Stimulated activated CD4-positive, alpha-beta T cell treated with anti-CD3 and anti-CD28 coated beads, Interleukin-2, amount 100 ng/mL, for 24 hours (primary cell): Measurements from ENCODE around the gene ERRFI1.
A peak's percentile ranks its signal among the peaks of the same experiment; 100 is the strongest.
"Not testable (repeated sequence)": the region's sequence is repeated elsewhere in the genome, so short reads cannot be mapped to it uniquely, and the experiment has no call there.

Experiments used
- DNase-seq, 2 donors: peaks; one replicate each; pipeline ENCODE4 v3.0.0-alpha.2; 2020

The ERRFI1 gene

GRCh38 chr1:8026153-8026975, at the start of gene ERRFI1:
Gene ERRFI1 (minus strand): TSS chr1:8026309. CDS start chr1:8015619, 10,690 bp downstream.
- peak; percentile 87 to 91 for DNase-seq

DNA sequence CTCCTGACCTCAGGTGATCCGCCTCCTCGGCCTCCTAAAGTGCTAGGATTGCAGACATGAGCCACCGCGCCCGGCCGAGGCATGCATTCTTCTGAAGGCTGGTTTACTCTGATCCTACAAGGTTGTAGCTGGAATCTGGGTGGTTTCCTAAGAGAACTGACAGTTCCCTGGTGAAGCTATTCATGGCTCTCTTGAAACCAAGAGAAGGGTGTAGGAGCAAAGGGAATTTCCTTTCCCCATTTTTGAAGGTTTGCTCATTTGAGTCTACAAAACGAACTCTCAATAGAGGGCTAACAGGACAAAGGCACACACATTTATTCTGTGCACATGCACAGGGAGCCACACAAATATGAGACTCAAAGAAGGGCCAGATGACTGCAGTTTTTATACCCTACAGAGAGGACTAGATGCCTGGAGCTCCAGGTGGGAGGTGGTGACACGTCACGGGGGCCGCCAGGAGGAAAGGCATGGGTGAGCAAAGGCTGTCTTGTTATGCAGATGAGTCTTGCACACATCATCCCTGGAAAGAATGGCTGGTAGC, 49.5 kb upstream of the ERRFI1 start:
- DNase-seq = no peak

DNA sequence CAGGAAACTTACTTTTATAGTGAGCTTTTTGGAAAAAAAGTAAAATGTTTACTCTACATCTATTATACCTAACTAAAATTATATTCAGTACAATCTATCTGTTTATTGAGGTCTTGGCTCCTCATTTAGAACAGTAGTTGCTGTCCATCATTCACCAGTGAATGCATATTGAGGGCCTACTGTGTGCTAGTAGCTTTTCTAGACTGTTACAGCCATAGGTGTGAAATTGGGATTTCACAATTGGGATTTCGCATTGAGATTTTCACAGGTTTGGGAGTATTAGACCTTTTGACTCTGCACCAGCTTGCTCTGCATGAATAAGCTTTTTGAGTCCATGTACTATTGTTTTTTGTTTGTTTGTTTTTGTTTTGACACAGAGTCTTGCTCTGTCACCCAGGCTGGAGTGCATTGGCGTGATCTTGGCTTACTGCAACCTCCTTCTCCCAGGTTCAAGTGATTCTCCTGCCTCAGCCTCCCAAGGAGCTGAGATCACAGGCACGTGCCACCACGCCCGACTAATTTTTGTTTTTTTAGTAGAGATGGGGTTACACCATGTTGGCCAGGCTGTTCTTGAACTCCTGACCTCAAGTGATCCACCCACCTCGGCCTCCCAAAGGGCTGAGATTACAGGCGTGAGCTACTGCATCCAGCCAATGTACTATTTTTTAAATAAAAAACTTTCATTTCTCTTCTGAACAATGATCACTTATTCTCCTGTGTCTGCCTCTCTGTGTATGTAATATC, 47.2 kb upstream of the ERRFI1 start:
- DNase-seq = no peak

- DNase-seq = no peak
These were observed 44.3 kb upstream of the ERRFI1 start for GRCh38 chr1:8070381-8070811.

GRCh38 chr1:8069614-8070320, 43.7 kb upstream of the ERRFI1 start:
- not testable (repeated sequence) for DNase-seq

GRCh38 chr1:8065369-8065768, 39.3 kb upstream of the ERRFI1 start:
- no peak for DNase-seq

- DNase-seq = no peak
These were observed 37.4 kb upstream of the ERRFI1 start for GRCh38 chr1:8063298-8064036.

- DNase-seq = no peak
These were observed 36.8 kb upstream of the ERRFI1 start for GRCh38 chr1:8062861-8063260.

DNA sequence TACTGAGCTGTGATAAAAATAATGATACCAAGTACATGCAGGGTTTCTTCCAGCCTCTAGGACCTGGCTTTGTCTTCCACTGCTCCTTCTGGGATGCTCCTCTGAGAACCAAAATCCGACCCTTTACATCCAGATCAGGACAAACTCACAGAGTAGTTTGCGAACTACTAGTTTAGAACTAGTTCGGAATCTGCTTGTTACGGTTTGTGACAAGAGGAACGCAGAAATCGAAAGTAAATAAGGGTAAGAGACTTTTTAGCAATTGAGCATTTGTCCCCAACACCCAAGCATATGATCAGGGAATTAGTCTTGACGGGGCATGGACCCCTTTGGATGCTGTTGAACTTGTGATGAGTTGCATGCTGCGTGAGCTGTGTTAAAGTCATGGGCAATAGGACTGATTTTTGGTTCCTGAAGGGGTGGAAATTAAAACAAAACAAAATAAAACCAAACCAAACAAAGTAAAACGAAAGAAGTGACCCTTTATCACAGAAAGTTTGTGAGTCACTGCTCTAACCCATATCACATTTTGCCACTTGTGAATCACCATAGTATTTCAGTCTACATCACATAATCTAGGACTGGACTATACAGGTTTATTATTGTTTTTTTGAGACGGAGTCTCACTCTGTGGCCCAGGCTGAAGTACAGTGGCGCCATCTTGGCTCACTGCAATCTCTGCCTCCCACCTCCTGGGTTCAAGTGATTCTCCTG, 35.7 kb upstream of the ERRFI1 start:
- DNase-seq = no peak

- DNase-seq = no peak
These were observed 35.1 kb upstream of the ERRFI1 start for GRCh38 chr1:8061210-8061609.

- no peak for DNase-seq
These were observed 33.1 kb upstream of the ERRFI1 start for GRCh38 chr1:8059161-8059622.

- DNase-seq = not testable (repeated sequence)
These were observed 31.7 kb upstream of the ERRFI1 start for GRCh38 chr1:8057779-8058178.

DNA sequence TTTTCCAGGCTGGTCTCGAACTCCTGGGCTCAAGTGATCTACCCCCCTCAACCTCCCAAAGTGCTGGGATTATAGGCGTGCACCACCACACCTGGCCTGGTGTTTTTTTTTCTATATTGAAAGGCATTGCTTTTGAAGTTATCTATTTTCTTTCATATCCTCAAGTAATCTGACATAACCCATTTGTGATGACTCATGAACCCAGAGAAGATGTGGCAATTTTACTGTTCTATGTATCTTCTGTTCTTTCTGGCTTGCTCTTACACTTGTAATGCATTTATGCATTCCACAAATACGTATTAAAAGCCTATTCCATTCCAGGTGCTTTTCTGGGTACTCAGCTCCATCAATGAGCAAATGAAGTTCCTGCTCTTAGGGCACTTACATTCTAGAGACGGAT, 29.9 kb upstream of the ERRFI1 start:
- no peak for DNase-seq

DNA sequence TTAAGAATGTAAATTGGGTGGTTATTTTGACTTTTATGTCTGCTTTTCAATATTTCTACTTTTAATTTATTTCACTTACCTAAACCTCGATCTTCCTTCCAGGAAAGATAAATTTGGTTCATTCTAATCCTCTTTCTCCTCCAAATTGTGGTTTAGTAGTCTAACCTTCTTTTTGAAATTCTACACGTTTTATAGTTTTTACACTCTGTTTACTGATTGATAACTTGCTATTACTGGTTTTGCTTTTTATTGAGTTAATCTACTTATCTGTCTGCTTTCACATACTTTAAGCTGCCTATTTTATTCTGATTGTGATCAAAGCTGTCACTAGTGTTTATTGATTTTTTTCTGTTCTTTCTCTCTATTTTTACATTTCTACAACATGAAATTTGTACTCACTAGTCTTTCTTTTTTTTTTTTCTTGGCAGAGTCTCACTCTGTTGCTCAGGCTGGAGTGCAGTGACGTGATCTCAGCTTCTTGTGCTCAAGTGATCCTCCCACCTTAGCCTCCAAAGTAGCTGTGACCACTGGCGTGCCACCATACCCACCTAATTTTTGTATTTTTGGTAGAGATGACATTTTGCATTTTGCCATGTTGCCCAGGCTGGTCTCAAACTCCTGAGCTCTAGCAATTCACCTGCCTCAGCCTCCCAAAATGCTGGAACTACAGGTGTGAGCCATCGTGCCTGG, 27.9 kb upstream of the ERRFI1 start:
- DNase-seq = no peak

GRCh38 chr1:8051650-8052049, 25.5 kb upstream of the ERRFI1 start:
- no peak for DNase-seq

DNA sequence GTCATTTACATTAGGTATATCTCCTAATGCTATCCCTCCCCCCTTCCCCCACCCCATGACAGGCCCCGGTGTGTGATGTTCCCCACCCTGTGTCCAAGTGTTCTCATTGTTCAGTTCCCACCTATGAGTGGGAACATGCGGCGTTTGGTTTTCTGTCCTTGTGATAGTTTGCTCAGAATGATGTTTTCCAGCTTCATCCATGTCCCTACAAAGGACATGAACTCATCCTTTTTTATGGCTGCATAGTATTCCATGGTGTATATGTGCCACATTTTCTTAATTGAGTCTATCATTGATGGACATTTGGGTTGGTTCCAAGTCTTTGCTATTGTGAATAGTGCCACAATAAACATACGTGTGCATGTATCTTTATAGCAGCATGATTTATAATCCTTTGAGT, 23.1 kb upstream of the ERRFI1 start:
- not testable (repeated sequence) for DNase-seq

DNA sequence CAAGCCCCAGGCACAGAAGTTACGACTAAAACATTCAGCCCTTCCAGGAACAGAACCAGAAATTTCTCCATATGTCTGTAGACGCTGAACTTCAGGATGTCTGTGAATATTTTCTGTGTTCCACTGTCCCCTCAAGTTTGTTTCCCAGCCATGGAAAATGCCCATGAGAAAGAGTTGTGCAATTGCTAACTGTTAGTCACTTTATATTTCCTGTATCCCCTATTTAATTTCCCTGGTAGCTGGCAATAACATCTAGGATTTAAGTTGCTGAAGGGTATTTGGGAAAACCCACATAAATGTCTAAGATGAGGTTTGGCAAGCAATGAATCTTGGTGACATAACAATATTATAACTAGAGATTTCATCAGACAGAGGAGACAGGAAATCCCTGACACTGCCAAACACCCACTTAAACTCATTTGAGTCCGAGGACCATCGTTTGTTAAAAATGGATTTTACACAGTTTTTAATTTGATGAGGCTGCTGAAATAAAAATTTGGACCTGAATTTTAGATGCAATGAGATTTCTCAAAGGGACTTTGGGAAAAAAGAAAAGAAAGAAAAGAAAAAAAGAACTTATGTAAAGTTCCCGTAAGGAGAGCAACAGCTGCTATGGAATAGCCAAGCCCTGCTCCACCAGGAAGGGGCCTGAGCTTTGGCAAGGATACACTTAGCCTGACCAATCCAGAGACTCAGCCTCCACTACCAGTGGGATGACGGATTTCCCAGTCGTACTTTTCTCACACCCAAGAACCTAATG, 21.8 kb upstream of the ERRFI1 start:
- DNase-seq = no peak

DNA sequence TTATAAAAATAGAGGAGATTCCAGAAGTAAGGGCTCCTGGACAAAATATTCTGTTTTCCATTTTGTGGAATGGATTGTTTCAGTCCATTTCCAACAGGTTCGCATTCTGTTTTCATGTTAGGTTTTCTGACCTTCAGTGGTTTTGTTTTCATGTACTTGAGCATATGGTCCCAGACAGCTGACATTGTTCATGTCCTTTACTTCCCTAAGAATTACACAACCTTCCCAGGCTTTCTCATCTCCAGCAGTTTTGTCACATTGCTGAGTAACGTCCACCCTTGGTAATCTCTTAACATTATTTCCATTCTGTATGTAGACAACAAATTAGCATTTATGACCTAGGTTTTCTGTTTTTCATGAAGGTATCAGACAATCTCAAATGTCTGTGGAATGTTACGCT, 21.0 kb upstream of the ERRFI1 start:
- DNase-seq = no peak

GRCh38 chr1:8046391-8046790, 20.3 kb upstream of the ERRFI1 start:
- no peak for DNase-seq

DNA sequence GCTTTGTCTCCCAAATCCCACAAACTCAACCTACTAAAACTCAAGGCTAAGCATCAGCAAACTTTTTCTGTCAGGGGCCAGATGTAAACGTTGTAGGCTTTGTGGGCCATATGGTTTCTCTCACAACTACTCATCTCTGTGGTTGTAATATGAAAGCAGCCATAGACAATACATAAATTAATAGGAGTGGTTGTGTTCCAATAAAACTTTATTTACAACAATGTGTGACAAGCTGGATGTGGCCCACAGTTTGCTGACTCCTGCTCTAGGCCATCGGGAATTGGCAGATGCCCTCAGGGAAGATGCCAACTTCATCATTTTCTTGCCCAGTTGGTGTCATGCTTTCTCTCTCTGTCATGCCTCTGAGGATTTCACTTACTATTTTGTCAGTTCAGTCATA, 17.5 kb upstream of the ERRFI1 start:
- DNase-seq = no peak
